DMS 273 (cell line): Measurements from ENCODE around the gene ANXA9.

Source experiments
- DNase-seq: peaks from one replicate; lab custom pipeline; 2025; ENCODE audit not compliant: unreplicated experiment; lab: John Stamatoyannopoulos, UW

The ANXA9 gene

GRCh38 chr1:150981805-150982712 is at the start of gene ANXA9:
TSS of gene ANXA9 (plus strand) at chr1:150982292. CDS start at chr1:150983106, 814 bp downstream.
- peak; percentile 95 for DNase-seq

GRCh38 chr1:150944856-150945255 is 37.2 kb upstream of the ANXA9 start:
- no peak for DNase-seq

- DNase-seq: no peak
Observed at GRCh38 chr1:150954708-150955107, 27.4 kb upstream of the ANXA9 start.

- DNase-seq: peak; percentile 94
Observed at GRCh38 chr1:150955280-150955679, 26.8 kb upstream of the ANXA9 start.

- no peak for DNase-seq
Observed at GRCh38 chr1:150957666-150958065, 24.4 kb upstream of the ANXA9 start.

GRCh38 chr1:150960646-150961045 is 21.4 kb upstream of the ANXA9 start:
- DNase-seq: no peak

GRCh38 chr1:150961756-150962155 is 20.3 kb upstream of the ANXA9 start:
- peak; percentile 92 for DNase-seq

- DNase-seq: no peak
Observed at GRCh38 chr1:150963321-150964163, 18.6 kb upstream of the ANXA9 start.

GRCh38 chr1:150964164-150964489 is 18.0 kb upstream of the ANXA9 start:
- DNase-seq: no peak

- no peak for DNase-seq
Observed at GRCh38 chr1:150965605-150966004, 16.5 kb upstream of the ANXA9 start.

- DNase-seq: no peak
Observed at GRCh38 chr1:150966011-150966410, 16.1 kb upstream of the ANXA9 start.

- no peak for DNase-seq
Observed at GRCh38 chr1:150967936-150968335, 14.2 kb upstream of the ANXA9 start.

- DNase-seq: no peak
Observed at GRCh38 chr1:150968491-150968890, 13.6 kb upstream of the ANXA9 start.

GRCh38 chr1:150969626-150970025 is 12.5 kb upstream of the ANXA9 start:
- DNase-seq: no peak

GRCh38 chr1:150970808-150971582 is 11.1 kb upstream of the ANXA9 start:
- peak; percentile 97 for DNase-seq

- DNase-seq: peak; percentile 98
Observed at GRCh38 chr1:150971583-150972416, 10.3 kb upstream of the ANXA9 start.

- DNase-seq: peak; percentile 99
Observed at GRCh38 chr1:150972417-150972940, 9.6 kb upstream of the ANXA9 start.

- DNase-seq: peak; percentile 99
Observed at GRCh38 chr1:150973258-150973835, 8.7 kb upstream of the ANXA9 start.

- peak; percentile 100 for DNase-seq
Observed at GRCh38 chr1:150973836-150974579, 8.1 kb upstream of the ANXA9 start.
